Measurements from ENCODE around the gene OTUD5.

Gene OTUD5

GRCh38 chrX:48908600-48908999, 48.8 kb downstream of the OTUD5 start:
- Histone ChIP-seq H3K4me3 (ENCODE audit: extremely low read depth, insufficient read depth, low read length, poor library complexity, severe bottlenecking) (no peak overlapping the region), H3K36me3 (ENCODE audit: control insufficient read depth, insufficient read depth, low read length) (peaks cover 26% of the 10 kb centered on the region), H3K4me1 (ENCODE audit: control insufficient read depth, insufficient read depth, low read length, poor library complexity, severe bottlenecking) (peaks cover 2% of the 10 kb centered on the region), H3K27ac (ENCODE audit: low read depth, low read length, severe bottlenecking) (no peak overlapping the region), H3K9me3 (ENCODE audit: control insufficient read depth, low read length) (no peaks in the 10 kb centered on the region)
- WGBS, 2 experiments (ENCODE audit: insufficient coverage in 2 of 2), result no CpG with 5 or more reads among the region's 1 CpG

GRCh38 chrX:48905090-48905790, 52.2 kb downstream of the OTUD5 start:
- peaks cover 2% of the 10 kb centered on the region for H3K4me1 ChIP-seq (ENCODE audit: control insufficient read depth, insufficient read depth, low read length, poor library complexity, severe bottlenecking)
- H3K4me3 ChIP-seq (ENCODE audit: extremely low read depth, insufficient read depth, low read length, poor library complexity, severe bottlenecking), result no peak overlapping the region
- peaks cover 50% of the 10 kb centered on the region for H3K36me3 ChIP-seq (ENCODE audit: control insufficient read depth, insufficient read depth, low read length)
- WGBS, 2 experiments (ENCODE audit: insufficient coverage in 2 of 2), result 95 to 99% methylated on average over 11 to 13 of the region's 20 CpGs
- H3K9me3 ChIP-seq (ENCODE audit: control insufficient read depth, low read length), result no peaks in the 10 kb centered on the region
- no peak overlapping the region for H3K27ac ChIP-seq (ENCODE audit: low read depth, low read length, severe bottlenecking)

GRCh38 chrX:48904626-48905025, 52.8 kb downstream of the OTUD5 start:
- H3K36me3 ChIP-seq (ENCODE audit: control insufficient read depth, insufficient read depth, low read length), result peaks cover 51% of the 10 kb centered on the region
- no peak overlapping the region for H3K27ac ChIP-seq (ENCODE audit: low read depth, low read length, severe bottlenecking)
- H3K9me3 ChIP-seq (ENCODE audit: control insufficient read depth, low read length), result no peaks in the 10 kb centered on the region
- peaks cover 2% of the 10 kb centered on the region for H3K4me1 ChIP-seq (ENCODE audit: control insufficient read depth, insufficient read depth, low read length, poor library complexity, severe bottlenecking)
- H3K4me3 ChIP-seq (ENCODE audit: extremely low read depth, insufficient read depth, low read length, poor library complexity, severe bottlenecking), result no peak overlapping the region
- WGBS, 2 experiments (ENCODE audit: insufficient coverage in 2 of 2), result 96 to 100% methylated on average over 8 to 11 of the region's 14 CpGs

GRCh38 chrX:48904180-48904579, 53.2 kb downstream of the OTUD5 start:
- H3K9me3 ChIP-seq (ENCODE audit: control insufficient read depth, low read length), result no peaks in the 10 kb centered on the region
- no peak overlapping the region for H3K27ac ChIP-seq (ENCODE audit: low read depth, low read length, severe bottlenecking)
- 75 to 100% methylated on average over 3 to 4 of the region's 8 CpGs for WGBS, 2 experiments (ENCODE audit: insufficient coverage in 2 of 2)
- H3K4me1 ChIP-seq (ENCODE audit: control insufficient read depth, insufficient read depth, low read length, poor library complexity, severe bottlenecking), result peaks cover 2% of the 10 kb centered on the region
- peaks cover 51% of the 10 kb centered on the region for H3K36me3 ChIP-seq (ENCODE audit: control insufficient read depth, insufficient read depth, low read length)
- H3K4me3 ChIP-seq (ENCODE audit: extremely low read depth, insufficient read depth, low read length, poor library complexity, severe bottlenecking), result no peak overlapping the region

- Histone ChIP-seq H3K36me3 (ENCODE audit: control insufficient read depth, insufficient read depth, low read length) (peaks cover 48% of the 10 kb centered on the region), H3K4me1 (ENCODE audit: control insufficient read depth, insufficient read depth, low read length, poor library complexity, severe bottlenecking) (peaks cover 2% of the 10 kb centered on the region)
- 100% methylated on average over 2 of the region's 6 CpGs; no CpG with 5 or more reads in 1 of the 2 experiments for WGBS, 2 experiments (ENCODE audit: insufficient coverage in 2 of 2)
Observed at GRCh38 chrX:48903290-48903689, 54.1 kb downstream of the OTUD5 start.

GRCh38 chrX:48902776-48903175, 54.6 kb downstream of the OTUD5 start:
- 95% methylated on average over 10 of the region's 14 CpGs; no CpG with 5 or more reads in 1 of the 2 experiments for WGBS, 2 experiments (ENCODE audit: insufficient coverage in 2 of 2)

More at GRCh38 chrX:48903290-48903689, 54.1 kb downstream of the OTUD5 start:
- H3K9me3 ChIP-seq (ENCODE audit: control insufficient read depth, low read length), result no peaks in the 10 kb centered on the region
- H3K27ac ChIP-seq (ENCODE audit: low read depth, low read length, severe bottlenecking), result no peak overlapping the region
- H3K4me3 ChIP-seq (ENCODE audit: extremely low read depth, insufficient read depth, low read length, poor library complexity, severe bottlenecking), result no peak overlapping the region

GRCh38 chrX:48902135-48902534, 55.3 kb downstream of the OTUD5 start:
- Histone ChIP-seq H3K27ac (ENCODE audit: low read depth, low read length, severe bottlenecking) (no peak overlapping the region), H3K36me3 (ENCODE audit: control insufficient read depth, insufficient read depth, low read length) (peaks cover 47% of the 10 kb centered on the region), H3K9me3 (ENCODE audit: control insufficient read depth, low read length) (no peaks in the 10 kb centered on the region), H3K4me1 (ENCODE audit: control insufficient read depth, insufficient read depth, low read length, poor library complexity, severe bottlenecking) (peaks cover 2% of the 10 kb centered on the region), H3K4me3 (ENCODE audit: extremely low read depth, insufficient read depth, low read length, poor library complexity, severe bottlenecking) (no peak overlapping the region)
- 97 to 98% methylated on average over 10 to 19 of the region's 20 CpGs for WGBS, 2 experiments (ENCODE audit: insufficient coverage in 2 of 2)

More at GRCh38 chrX:48902776-48903175, 54.6 kb downstream of the OTUD5 start:
- Histone ChIP-seq H3K4me3 (ENCODE audit: extremely low read depth, insufficient read depth, low read length, poor library complexity, severe bottlenecking) (no peak overlapping the region), H3K27ac (ENCODE audit: low read depth, low read length, severe bottlenecking) (no peak overlapping the region), H3K9me3 (ENCODE audit: control insufficient read depth, low read length) (no peaks in the 10 kb centered on the region), H3K4me1 (ENCODE audit: control insufficient read depth, insufficient read depth, low read length, poor library complexity, severe bottlenecking) (peaks cover 2% of the 10 kb centered on the region), H3K36me3 (ENCODE audit: control insufficient read depth, insufficient read depth, low read length) (peaks cover 47% of the 10 kb centered on the region)

- Histone ChIP-seq H3K9me3 (ENCODE audit: control insufficient read depth, low read length) (no peaks in the 10 kb centered on the region), H3K4me3 (ENCODE audit: extremely low read depth, insufficient read depth, low read length, poor library complexity, severe bottlenecking) (no peak overlapping the region), H3K4me1 (ENCODE audit: control insufficient read depth, insufficient read depth, low read length, poor library complexity, severe bottlenecking) (peaks cover 2% of the 10 kb centered on the region), H3K36me3 (ENCODE audit: control insufficient read depth, insufficient read depth, low read length) (peaks cover 44% of the 10 kb centered on the region), H3K27ac (ENCODE audit: low read depth, low read length, severe bottlenecking) (no peak overlapping the region)
- WGBS, 2 experiments (ENCODE audit: insufficient coverage in 2 of 2), result 80 to 100% methylated on average over 1 to 3 of the region's 7 CpGs
Observed at GRCh38 chrX:48901069-48901468, 56.3 kb downstream of the OTUD5 start.

GRCh38 chrX:48899078-48899410, 58.4 kb downstream of the OTUD5 start:
- H3K27ac ChIP-seq (ENCODE audit: low read depth, low read length, severe bottlenecking), result no peak overlapping the region
- peaks cover 40% of the 10 kb centered on the region for H3K36me3 ChIP-seq (ENCODE audit: control insufficient read depth, insufficient read depth, low read length)
- WGBS, 2 experiments (ENCODE audit: insufficient coverage in 2 of 2), result 82 to 86% methylated on average over 2 to 4 of the region's 8 CpGs
- no peaks in the 10 kb centered on the region for H3K9me3 ChIP-seq (ENCODE audit: control insufficient read depth, low read length)
- H3K4me3 ChIP-seq (ENCODE audit: extremely low read depth, insufficient read depth, low read length, poor library complexity, severe bottlenecking), result no peak overlapping the region
- peaks cover 1% of the 10 kb centered on the region for H3K4me1 ChIP-seq (ENCODE audit: control insufficient read depth, insufficient read depth, low read length, poor library complexity, severe bottlenecking)

- Histone ChIP-seq H3K36me3 (ENCODE audit: control insufficient read depth, insufficient read depth, low read length) (peaks cover 43% of the 10 kb centered on the region), H3K9me3 (ENCODE audit: control insufficient read depth, low read length) (no peaks in the 10 kb centered on the region)
- 0 to 1% methylated on average over 17 to 27 of the region's 49 CpGs for WGBS, 2 experiments (ENCODE audit: insufficient coverage in 2 of 2)
Observed at GRCh38 chrX:48897625-48898306, 59.6 kb downstream of the OTUD5 start, which contains the start of the genes PQBP1 and TIMM17B. Gene PQBP1, plus strand, starts transcription at chrX:48897930. Its CDS starts 580 bp downstream, at chrX:48898510. Gene TIMM17B, minus strand, starts transcription at chrX:48897768. Its CDS starts 19 bp downstream, at chrX:48897749.

More at GRCh38 chrX:48897625-48898306, 59.6 kb downstream of the OTUD5 start, which contains the start of the genes PQBP1 and TIMM17B:
- peak within 1 kb of the TSS; percentile 92 for H3K27ac ChIP-seq (ENCODE audit: low read depth, low read length, severe bottlenecking)
- H3K4me1 ChIP-seq (ENCODE audit: control insufficient read depth, insufficient read depth, low read length, poor library complexity, severe bottlenecking), result no peaks in the 10 kb centered on the region
- H3K4me3 ChIP-seq (ENCODE audit: extremely low read depth, insufficient read depth, low read length, poor library complexity, severe bottlenecking), result peak within 1 kb of the TSS; percentile 58
